ENCODE measurements around the gene ZDHHC24.

DNA sequence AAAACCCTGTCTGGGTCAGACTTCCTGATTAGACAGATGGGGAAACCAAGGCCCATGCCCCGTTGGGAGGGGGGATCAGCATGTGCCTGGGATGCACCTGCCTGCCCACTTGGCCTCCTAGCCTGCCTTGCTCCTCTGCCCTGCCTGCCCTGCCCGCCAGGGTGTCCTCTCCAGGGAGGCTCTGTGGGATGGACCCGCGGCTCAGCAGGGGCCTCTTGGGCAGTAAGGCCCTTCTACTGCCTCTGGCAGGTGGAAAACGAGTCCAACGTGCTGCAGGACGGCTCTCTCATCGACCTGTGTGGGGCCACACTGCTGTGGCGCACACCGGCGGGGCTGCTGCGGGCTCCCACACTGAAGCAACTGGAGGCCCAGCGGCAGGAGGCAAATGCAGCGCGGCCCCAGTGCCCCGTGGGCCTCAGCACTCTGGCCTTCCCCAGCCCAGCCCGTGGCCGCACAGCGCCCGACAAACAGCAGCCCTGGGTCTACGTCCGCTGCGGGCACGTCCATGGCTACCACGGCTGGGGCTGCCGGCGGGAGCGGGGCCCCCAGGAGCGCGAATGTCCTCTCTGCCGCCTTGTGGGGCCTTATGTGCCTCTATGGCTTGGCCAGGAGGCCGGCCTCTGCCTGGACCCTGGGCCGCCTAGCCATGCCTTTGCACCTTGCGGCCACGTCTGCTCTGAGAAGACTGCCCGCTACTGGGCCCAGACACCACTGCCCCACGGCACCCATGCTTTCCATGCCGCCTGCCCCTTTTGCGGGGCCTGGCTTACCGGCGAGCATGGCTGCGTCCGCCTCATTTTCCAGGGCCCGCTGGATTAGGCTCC, 70.3 kb downstream of the ZDHHC24 start:
- TF ChIP-seq POLR2A (IDR thresholded peaks at IDR 0.05), result no peak
- TF ChIP-seq CTCF (IDR thresholded peaks at IDR 0.05 in 4 of 5, conservative IDR thresholded peaks at IDR 0.05 in 1 of 5), result no peak
